Left renal pelvis (tissue), 4 donors: Measurements from ENCODE around the gene TP53TG5. TPM values are rescaled to one million over a fixed set of nuclear protein-coding genes. Genes with fewer than 3 reads are reported as not detected.
A peak's percentile ranks its signal among the peaks of the same experiment; 100 is the strongest.

ENCODE experiments used
- DNase-seq, 4 donors: peaks; one replicate each; pipeline ENCODE4 v3.0.0-alpha.2; 2013; ENCODE audit warnings: low read depth in 4 of 4, low spot score in 3 of 4
- polyA plus RNA-seq, 4 donors: library from polyadenylated mRNA; unstranded; fragments of 120-200 nt; gene quantifications; one replicate each; pipeline ENCODE4 v1.2.1, GENCODE V29; 2013; ENCODE audit not compliant: insufficient read length in 4 of 4

TP53TG5 gene
- polyA plus RNA-seq: 1 to 10 TPM in 2 of 4 donors, under 1 TPM in 2; 0.42 to 1.8 (median 1.2) TPM

DNA sequence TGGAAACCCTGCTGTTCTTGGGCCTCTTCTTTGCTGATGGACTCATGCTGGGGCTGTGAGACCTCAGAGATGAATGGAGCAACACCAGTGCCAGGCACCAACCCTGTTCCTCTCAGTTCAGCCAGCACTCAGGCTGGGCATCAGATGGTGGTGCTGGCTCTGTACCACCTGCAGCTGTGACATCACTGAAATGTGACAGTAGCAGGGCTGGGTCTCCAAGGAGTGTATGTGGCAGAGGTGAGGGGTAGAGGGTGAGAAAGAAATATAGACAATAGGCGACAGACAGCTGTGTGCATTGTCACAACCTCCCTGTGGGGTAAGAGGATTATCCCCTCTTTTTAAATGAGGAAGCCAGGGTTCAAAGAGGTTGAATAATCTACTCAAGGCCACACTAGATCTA, at the start of gene TP53TG5:
TP53TG5 (minus strand) TSS at position 135 of the 400 bp plus-strand sequence; CDS start at position 46, 89 bp downstream.
- DNase-seq: no peak

DNA sequence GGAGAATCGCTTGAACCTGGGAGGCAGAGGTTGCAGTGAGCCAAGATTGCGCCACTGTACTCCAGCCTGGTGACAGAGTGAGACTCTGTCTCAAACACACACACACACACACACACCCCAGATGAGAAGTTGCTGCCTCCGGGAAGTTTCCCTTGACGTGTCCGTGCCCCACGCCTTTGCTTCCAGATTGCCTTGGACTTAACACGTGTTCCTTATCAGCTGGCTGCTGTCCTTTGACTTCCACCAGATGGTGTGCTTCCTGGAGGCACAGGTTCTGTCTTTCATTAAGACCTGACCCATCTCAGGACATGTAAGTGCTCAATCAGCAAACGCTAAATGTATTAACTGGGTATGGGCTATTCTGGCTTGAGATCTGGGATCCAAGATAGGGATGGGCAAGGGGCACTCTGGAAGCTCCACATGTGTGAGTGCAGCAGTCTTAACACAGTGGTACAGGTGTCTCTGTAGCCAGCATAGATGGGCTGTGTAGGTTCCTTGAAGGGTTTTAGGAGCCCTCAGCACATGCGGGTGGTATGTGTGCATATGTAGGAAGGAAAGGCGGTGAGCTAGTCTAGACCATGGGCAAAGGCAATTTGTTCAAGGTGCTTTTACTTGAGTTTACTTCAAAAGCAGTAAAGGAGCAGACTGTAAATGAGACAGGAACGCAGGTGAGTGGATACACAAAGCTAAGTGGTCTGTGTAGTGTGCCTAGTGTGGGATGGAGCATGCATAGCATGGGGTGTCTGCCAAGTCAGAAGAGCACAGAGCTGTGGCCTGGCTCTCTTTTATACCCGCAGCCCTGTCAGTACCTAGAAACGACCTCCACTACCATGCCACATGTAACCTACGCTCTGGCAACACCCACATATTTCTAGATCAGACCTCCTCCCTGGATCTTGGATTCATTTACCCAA, 49.4 kb upstream of the TP53TG5 start:
- DNase-seq: no peak

DNA sequence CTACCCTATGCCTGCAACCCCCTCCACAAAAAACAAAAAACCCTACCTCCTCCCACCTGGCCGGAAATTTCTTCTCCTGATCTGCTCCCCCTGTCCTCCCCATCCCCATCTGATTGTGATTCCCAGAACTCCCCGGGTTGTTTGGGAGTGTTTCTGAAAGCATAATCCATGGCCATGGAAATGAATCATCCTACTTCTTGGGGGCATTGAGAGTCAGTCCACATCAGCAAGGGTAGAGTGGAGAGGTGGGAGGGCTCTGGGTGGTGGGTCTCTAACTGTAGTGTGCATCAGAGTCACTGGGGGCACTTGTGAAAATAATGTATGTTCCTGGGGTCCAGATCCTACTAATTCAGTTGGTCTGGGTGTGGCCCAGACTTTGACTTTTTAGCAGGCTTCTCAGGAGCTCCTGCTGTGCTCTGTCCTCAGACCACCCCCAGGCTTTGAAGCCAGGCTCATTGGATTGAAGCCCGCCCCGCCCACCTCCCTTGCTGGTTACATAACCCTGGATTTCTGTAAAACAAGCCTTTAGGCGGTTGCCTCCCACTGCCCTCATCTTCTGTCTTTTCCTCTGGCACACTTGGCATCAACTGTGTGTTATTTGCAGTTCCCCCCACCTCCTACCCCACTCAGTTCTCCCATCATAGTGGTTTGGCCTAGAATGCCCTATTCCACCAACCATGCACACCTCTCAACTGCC, 48.3 kb upstream of the TP53TG5 start:
- no peak for DNase-seq

DNA sequence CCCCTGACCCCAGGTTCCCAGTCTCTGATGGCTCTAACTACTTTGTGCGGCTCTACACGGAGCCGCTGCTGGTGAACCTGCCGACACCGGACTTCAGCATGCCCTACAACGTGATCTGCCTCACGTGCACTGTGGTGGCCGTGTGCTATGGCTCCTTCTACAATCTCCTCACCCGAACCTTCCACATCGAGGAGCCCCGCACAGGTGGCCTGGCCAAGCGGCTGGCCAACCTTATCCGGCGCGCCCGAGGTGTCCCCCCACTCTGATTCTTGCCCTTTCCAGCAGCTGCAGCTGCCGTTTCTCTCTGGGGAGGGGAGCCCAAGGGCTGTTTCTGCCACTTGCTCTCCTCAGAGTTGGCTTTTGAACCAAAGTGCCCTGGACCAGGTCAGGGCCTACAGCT, 47.4 kb upstream of the TP53TG5 start:
- no peak for DNase-seq

DNA sequence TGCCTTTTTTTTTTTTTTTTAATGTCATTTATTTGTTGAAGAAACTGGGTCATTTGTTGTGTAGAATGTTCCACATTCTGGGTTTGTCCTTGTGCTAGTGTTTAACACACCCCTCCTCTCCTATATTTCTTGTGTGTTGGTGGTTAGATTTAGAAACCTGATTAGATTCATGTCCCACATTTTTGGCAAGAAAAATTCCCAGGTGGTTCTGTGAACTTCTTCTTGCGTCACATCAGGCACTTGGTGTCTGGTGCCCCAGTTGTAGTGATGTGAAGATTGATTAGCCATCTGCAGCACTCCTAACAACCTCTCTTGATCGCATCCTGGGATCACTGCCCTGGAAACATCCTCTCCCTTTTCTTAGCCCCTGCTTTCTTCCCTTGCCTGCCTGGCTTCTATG, 45.6 kb upstream of the TP53TG5 start:
- DNase-seq: no peak

DNA sequence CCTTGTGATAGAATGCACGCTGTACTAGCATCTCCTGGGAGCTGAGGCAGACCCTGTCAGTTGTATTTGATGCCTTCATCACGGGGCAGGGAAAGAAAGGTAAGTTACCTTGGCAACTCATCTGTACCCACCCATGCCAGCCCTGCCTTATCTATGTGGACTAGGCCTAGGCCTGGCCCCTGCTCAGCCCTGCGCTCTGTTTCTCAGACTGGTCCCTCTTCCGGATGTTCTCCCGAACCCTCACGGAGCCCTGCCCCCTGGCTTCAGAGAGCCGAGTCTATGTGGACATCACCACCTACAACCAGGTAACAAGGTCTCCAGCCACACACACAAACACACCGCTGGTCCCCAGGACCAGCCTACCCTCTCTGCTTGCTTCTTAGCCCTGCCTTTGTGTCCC, 42.0 kb upstream of the TP53TG5 start:
- DNase-seq: no peak

DNA sequence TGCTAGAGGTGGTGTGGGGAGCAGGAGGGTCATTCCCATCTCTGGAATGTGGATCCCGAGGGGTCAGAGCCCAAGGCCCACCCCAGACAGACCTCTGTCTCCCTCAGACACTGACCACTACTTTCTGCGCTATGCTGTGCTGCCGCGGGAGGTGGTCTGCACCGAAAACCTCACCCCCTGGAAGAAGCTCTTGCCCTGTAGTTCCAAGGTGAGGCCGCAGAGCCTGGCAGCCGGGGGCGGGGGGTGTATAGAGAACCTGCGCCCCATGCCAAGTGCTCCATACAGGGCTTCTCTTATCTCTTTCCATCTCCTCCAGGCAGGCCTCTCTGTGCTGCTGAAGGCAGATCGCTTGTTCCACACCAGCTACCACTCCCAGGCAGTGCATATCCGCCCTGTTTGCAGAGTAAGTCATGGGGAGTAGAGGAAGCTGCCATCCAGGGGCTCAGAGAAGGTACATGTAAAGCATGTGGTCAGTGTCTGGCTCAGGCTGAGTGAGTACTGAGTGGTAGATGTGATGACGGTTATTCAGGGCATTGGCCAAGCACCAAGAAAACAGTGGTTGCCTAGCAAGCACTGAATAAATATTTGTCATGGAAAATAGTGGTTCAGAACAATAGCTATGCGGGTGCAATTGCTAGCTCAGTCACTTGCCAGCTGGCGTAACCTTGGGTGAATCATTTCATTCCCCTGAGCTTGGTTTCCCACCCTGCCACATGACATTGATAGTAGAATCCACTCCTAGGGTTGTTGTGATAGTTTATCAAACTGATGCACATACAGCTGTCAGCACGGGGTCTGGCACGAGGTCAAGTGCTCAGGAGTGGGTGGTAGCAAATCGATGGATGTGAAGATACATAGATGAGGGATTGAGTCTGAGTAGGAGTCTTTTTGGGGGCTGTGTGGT, 41.3 kb upstream of the TP53TG5 start:
- DNase-seq: no peak

DNA sequence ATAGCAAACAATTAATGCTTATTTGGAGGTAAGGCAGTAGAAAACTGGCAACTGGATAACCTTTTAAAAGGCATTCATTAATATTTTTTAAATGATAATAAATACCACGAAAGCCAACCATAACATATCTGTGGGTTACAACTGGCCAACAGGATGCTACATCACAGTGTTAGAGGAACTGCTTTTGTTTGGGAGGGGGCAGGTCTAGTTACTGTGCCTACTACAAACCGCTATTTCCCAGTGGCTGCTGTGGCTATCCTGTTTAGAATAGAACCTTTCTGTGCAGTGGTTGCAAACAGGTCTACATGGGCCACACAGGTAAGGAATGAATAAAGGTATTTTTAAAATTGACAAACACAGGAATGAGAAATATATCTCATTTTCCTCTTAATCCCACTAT, 38.8 kb upstream of the TP53TG5 start:
- no peak for DNase-seq

DNA sequence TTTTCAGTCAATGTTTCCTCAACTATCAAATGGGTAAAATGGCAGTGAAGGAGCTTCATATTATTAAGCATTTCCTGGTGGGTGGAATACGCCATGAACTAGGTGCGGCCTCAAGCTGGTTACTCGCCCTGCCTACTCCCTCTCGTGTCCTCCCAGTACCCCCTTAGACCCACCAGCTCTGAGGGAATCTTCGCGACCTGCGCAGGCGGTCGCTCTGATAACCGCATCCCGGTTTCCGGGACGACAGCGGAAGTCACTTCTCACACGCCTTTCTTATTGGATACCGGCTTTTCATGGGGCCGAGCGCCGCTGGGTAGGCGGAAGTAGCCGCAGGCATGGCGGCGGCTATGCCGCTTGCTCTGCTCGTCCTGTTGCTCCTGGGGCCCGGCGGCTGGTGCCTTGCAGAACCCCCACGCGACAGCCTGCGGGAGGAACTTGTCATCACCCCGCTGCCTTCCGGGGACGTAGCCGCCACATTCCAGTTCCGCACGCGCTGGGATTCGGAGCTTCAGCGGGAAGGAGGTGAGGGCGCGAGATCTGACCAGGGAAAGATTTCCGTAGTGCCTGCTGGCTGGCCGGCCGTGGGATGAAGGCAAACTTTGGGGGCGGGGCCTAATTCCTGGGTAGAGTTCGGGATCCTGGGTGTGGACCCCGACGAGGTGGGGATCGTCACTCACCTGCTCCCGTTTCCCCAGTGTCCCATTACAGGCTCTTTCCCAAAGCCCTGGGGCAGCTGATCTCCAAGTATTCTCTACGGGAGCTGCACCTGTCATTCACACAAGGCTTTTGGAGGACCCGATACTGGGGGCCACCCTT, 37.9 kb upstream of the TP53TG5 start, which contains the start of gene PIGT:
PIGT (plus strand) TSS at position 320 of the 816 bp plus-strand sequence; CDS start at position 336, 16 bp downstream.
- peak in 3 of 4 donors; percentile 48 to 75 (median 58) for DNase-seq

DNA sequence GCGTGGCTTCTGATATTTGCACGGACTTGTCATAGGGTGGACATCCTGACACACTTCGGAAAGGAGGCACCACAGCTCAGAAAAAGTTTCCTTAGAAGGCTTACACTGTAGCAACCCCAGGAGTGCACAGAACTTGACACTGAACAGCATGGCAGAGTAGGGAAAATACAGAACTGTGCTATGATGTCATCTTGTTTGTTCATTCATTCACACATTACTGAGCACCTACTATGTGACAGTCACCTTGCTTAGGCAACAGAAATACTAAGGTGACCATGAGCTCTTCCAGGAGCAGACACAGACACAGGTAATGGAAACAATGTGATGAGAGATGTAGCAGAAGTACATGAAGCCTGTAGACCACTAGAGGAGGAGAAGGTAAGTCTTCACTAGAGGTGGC, 35.4 kb upstream of the TP53TG5 start:
- no peak for DNase-seq

DNA sequence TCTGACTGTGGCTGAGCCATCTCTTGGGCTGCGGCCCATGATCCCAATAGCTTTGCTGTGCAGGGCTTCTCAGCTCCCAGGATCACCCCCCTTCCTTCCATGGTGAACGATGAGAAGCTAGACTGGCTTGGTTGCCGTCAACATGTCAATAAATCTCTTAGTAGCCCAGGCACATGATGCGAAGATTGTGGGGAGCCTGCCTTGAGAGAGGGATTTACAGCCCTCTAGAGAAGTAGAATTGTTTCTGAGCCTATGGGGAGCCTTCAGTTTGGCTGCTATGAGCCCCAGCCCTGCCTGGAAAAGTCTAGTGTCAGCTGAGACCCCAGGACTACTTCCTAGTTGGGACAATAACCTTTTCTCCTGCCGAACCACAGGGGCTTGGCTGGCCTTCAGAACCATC, 34.5 kb upstream of the TP53TG5 start:
- DNase-seq: no peak

DNA sequence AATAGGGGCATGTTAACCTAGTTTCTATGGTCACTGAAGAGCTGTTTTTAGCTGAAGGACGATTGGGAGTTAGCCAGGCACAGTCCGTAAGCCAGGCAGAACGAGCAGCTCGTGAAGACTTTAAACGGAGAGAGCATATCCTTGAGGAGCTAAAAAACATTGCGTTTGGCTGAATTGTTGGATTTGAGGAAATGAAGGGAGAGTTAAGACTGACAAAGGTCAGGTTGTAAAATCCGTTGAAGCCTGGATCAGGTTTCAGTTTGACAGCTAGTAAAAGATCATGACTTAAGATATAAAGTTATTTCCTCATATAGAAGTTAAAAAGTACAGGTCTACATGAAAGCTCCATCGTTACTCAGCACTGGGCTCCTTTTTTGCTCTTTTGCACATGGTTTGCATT, 32.8 kb upstream of the TP53TG5 start:
- no peak for DNase-seq

DNA sequence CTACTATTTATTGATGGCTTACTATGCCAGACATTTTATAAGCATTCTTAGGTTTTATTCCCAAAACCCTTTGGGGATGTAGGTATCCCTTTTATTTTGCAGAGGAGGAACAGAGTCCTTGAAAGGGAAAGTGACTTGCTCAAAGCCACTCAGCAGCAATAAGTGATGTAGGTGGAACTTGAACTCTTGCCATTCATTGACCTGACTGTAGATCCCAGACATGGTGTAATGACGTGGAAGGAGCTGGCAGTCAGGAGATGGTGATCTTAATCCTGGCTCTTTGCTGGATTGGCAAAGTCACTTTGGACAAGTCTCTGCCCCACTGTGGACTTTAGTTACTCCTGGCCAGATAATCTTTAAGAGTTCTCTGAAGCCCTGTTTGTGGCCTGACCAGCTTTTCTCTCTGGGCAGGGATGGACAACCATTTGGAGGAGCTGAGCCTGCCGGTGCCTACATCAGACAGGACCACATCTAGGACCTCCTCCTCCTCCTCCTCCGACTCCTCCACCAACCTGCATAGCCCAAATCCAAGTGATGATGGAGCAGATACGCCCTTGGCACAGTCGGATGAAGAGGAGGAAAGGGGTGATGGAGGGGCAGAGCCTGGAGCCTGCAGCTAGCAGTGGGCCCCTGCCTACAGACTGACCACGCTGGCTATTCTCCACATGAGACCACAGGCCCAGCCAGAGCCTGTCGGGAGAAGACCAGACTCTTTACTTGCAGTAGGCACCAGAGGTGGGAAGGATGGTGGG, 31.6 kb upstream of the TP53TG5 start:
- no peak for DNase-seq

DNA sequence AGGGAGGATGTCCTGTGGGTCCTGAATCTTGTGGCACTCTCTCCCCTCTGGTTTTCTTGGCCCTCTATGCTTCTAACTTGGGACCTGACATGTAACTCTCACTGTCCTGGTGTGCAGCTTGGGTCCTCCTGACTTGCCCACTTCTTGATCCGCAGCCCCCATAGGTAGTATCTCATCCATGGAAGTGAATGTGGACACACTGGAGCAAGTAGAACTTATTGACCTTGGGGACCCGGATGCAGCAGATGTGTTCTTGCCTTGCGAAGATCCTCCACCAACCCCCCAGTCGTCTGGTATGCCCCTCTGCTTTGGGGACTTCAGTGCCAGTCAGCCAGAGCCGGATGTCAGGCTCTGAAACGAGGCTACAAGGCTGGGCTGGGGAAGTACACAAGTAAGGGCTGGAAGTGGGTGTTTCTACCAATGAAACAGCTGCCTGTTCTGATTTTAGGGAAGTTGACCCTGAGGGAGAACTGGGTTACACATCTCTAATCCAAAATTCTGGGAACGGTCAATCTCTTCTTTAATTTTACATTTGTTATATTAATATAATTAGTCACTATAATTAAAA, 30.6 kb upstream of the TP53TG5 start:
- no peak for DNase-seq

DNA sequence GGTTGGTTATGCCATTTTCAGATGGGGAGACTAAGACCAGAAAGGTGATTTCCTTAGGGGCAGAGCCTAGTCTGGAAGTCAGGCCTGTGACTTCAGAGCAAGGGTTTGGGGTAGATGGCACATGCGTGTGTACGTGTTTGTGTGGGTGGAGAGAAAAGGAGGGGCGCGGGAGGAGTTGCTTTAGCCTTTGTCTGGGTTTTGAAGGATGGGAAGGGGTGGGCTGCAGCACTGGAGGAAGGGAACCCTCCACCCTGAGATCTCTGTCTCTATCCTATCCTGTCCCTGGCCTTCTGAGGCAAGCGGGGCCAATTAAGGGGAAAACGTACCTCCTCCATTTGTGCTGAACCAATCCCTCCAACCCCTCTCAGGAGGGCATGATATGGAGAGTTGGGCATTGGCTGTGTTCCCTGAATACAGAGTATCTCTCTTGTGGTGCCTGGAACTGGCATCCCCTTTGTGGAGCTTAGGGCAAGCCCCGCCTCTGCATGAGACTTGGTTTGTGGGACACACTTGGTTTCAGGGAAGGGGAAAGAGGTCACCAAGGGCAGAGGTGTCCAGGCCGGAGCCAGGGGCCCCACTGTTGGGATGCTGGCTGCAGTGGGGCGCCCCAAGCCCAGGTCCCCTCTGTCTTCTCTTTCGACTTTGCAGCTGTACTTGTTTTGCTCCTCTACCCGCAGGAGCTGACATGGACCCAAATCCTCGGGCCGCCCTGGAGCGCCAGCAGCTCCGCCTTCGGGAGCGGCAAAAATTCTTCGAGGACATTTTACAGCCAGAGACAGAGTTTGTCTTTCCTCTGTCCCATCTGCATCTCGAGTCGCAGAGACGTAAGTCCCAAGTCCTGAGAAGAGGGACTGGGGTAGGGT, 29.9 kb upstream of the TP53TG5 start, which contains the start of gene DBNDD2:
DBNDD2 (plus strand) TSS at position 507 of the 863 bp plus-strand sequence; CDS start at position 686, 179 bp downstream.
- no peak for DNase-seq

DNA sequence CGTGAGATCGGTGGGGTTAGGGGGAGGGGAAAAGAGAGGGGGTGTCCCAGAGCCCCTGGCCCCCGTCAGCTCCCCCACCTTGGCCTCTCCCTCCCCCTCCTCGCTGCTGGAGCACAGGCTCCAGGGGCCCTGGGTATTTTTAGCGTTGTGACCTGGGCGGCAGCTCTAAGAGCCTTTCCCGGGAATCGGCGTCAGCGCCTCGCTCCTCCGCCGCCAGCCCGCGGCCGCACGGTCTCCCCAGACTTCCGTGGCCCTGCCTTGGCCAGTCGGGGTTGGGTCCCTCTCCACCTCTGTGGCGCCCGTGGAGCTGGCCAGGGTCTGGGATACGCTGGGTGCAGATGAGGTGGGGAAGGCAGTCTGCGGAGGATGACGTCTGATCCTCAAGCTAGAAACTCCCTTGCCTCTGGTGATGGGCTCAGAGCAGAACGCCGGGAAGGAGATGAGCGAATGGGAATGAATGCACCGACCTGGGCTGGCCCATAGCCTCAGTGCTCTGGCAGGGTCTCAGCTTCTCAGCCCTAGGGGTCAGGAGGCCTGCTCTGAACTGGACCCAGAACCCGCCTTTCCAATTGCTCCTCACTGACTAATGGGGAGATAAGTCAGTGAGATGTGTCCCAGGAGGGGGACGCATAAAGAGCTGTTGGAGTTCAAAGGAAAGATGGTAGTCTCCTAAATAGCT, 29.1 kb upstream of the TP53TG5 start:
- DNase-seq: no peak
